GM23338 (cell line): ENCODE data around the gene TAF11.

Experiments used
- CTCF ChIP-seq, 2 experiments: fragments of 200-600 bp in 1 of 2; sonication (generic) in 1 of 2; conservative IDR thresholded peaks; 2 replicates each; pipeline versions ENCODE4 v1.5.1 to v1.6.1; 2016 to 2017; ENCODE audit warnings: antibody characterized with exemption in 2 of 2, low read depth in 2 of 2, mild to moderate bottlenecking in 2 of 2, moderate library complexity in 1 of 2
- EZH2 ChIP-seq: fragments of 200-600 bp; sonication (generic); IDR thresholded peaks from one replicate; pipeline ENCODE4 v1.8.0; 2017; ENCODE audit warnings: antibody characterized with exemption, mild to moderate bottlenecking, low read depth; ENCODE audit not compliant: unreplicated experiment
- EZH2phosphoT487 ChIP-seq: fragments of 200-600 bp; sonication (generic); IDR thresholded peaks from one replicate; pipeline ENCODE4 v1.8.1; 2018; ENCODE audit warnings: antibody characterized with exemption; ENCODE audit not compliant: unreplicated experiment
- POLR2AphosphoS5 ChIP-seq: IDR thresholded peaks from 2 replicates; pipeline ENCODE4 v1.6.1; 2016; ENCODE audit warnings: antibody characterized with exemption, low read depth
- TF ChIP-seq, protein P1 (sequence below): IDR thresholded peaks from one replicate; pipeline ENCODE4 v1.6.1; 2018; ENCODE audit warnings: antibody characterized with exemption; ENCODE audit not compliant: unreplicated experiment

- TF ChIP-seq CTCF (conservative IDR thresholded peaks at IDR 0.05; ENCODE audit: low read depth in 2 of 2) (no peak), POLR2AphosphoS5 (no peak), EZH2phosphoT487 (no peak), EZH2 (no peak)
- TF ChIP-seq, protein P1, sequence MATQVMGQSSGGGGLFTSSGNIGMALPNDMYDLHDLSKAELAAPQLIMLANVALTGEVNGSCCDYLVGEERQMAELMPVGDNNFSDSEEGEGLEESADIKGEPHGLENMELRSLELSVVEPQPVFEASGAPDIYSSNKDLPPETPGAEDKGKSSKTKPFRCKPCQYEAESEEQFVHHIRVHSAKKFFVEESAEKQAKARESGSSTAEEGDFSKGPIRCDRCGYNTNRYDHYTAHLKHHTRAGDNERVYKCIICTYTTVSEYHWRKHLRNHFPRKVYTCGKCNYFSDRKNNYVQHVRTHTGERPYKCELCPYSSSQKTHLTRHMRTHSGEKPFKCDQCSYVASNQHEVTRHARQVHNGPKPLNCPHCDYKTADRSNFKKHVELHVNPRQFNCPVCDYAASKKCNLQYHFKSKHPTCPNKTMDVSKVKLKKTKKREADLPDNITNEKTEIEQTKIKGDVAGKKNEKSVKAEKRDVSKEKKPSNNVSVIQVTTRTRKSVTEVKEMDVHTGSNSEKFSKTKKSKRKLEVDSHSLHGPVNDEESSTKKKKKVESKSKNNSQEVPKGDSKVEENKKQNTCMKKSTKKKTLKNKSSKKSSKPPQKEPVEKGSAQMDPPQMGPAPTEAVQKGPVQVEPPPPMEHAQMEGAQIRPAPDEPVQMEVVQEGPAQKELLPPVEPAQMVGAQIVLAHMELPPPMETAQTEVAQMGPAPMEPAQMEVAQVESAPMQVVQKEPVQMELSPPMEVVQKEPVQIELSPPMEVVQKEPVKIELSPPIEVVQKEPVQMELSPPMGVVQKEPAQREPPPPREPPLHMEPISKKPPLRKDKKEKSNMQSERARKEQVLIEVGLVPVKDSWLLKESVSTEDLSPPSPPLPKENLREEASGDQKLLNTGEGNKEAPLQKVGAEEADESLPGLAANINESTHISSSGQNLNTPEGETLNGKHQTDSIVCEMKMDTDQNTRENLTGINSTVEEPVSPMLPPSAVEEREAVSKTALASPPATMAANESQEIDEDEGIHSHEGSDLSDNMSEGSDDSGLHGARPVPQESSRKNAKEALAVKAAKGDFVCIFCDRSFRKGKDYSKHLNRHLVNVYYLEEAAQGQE, result no peak
Observed at GRCh38 chr6:34901930-34902329, 14.1 kb upstream of the TAF11 start.
